IgD-negative memory B cell (primary cell): Measurements from ENCODE around the gene SZT2. TPM values are rescaled to one million over a fixed set of nuclear protein-coding genes. Genes with fewer than 3 reads are reported as not detected.

ENCODE experiments used
- polyA plus RNA-seq: library from polyadenylated mRNA; unstranded; fragments of 300-500 nt; fragmentation: Illumina TruSeq; gene quantifications from one replicate; pipeline ENCODE4 v1.2.3, GENCODE V29; 2021

The SZT2 gene
- polyA plus RNA-seq, 1 donor from 2014 or later = 8.0 TPM

Other genes starting within 250 kb of the SZT2 start
- 52.5 TPM for gene EBNA1BP2, start 217.6 kb upstream of the SZT2 start, polyA plus RNA-seq
- gene CFAP57, start 217.6 kb upstream of the SZT2 start, polyA plus RNA-seq = 0.14 TPM
- not detected for gene TMEM125, start 119.9 kb upstream of the SZT2 start, polyA plus RNA-seq
- not detected for gene C1orf210, start 104.3 kb upstream of the SZT2 start, polyA plus RNA-seq
- not detected for gene TIE1, start 88.9 kb upstream of the SZT2 start, polyA plus RNA-seq
- not detected for gene MPL, start 52.1 kb upstream of the SZT2 start, polyA plus RNA-seq
- gene CDC20, start 30.9 kb upstream of the SZT2 start, polyA plus RNA-seq = 0.58 TPM
- 69.6 TPM for gene ELOVL1, start 21.9 kb upstream of the SZT2 start, polyA plus RNA-seq
- 45.4 TPM for gene MED8, start 99 bp upstream of the SZT2 start, polyA plus RNA-seq
- 6.5 TPM for gene HYI, start 64.0 kb downstream of the SZT2 start, polyA plus RNA-seq
- gene PTPRF, start 141.0 kb downstream of the SZT2 start, polyA plus RNA-seq = not detected